GM08714 (cell line): ENCODE measurements around the gene DIS3L2.

ENCODE experiments used
- H3K4me3 ChIP-seq: fragments of 200-500 bp; sonication (Bioruptor generic); 2 replicates; pipeline ENCODE4 v1.5.1; 2014; ENCODE audit warnings: mild to moderate bottlenecking, low read length, inconsistent platforms
- ZNF274 ChIP-seq: IDR thresholded peaks from 2 replicates; pipeline ENCODE4 v1.6.1; 2012; ENCODE audit warnings: mild to moderate bottlenecking, low read depth, low read length

DIS3L2 gene

GRCh38 chr2:231996797-231997540 lies 35.5 kb downstream of the DIS3L2 start:
- no peak overlapping the region for H3K4me3 ChIP-seq
- no peak for TF ChIP-seq ZNF274

GRCh38 chr2:231998046-231998445 lies 36.5 kb downstream of the DIS3L2 start:
- no peak for TF ChIP-seq ZNF274
- no peak overlapping the region for H3K4me3 ChIP-seq

GRCh38 chr2:232000439-232000838 lies 38.9 kb downstream of the DIS3L2 start:
- TF ChIP-seq ZNF274: no peak

GRCh38 chr2:232001073-232001472 lies 39.6 kb downstream of the DIS3L2 start:
- no peak overlapping the region for H3K4me3 ChIP-seq
- TF ChIP-seq ZNF274: no peak

More at GRCh38 chr2:232000439-232000838, 38.9 kb downstream of the DIS3L2 start:
- H3K4me3 ChIP-seq: no peak overlapping the region

- no peak for TF ChIP-seq ZNF274
These were observed 44.7 kb downstream of the DIS3L2 start for GRCh38 chr2:232006253-232006652.

GRCh38 chr2:232008907-232009638 lies 47.6 kb downstream of the DIS3L2 start:
- H3K4me3 ChIP-seq: no peak overlapping the region
- TF ChIP-seq ZNF274: no peak

More at GRCh38 chr2:232006253-232006652, 44.7 kb downstream of the DIS3L2 start:
- H3K4me3 ChIP-seq: no peak overlapping the region

- H3K4me3 ChIP-seq: no peak overlapping the region
- no peak for TF ChIP-seq ZNF274
These were observed 48.2 kb downstream of the DIS3L2 start for GRCh38 chr2:232009639-232010274.

GRCh38 chr2:232013701-232014353 lies 52.3 kb downstream of the DIS3L2 start:
- no peak for TF ChIP-seq ZNF274
- no peak overlapping the region for H3K4me3 ChIP-seq

GRCh38 chr2:232014681-232015080 lies 53.2 kb downstream of the DIS3L2 start:
- H3K4me3 ChIP-seq: no peak overlapping the region
- no peak for TF ChIP-seq ZNF274

GRCh38 chr2:232018181-232018580 lies 56.7 kb downstream of the DIS3L2 start:
- no peak for TF ChIP-seq ZNF274

GRCh38 chr2:232022718-232023117 lies 61.2 kb downstream of the DIS3L2 start:
- no peak for TF ChIP-seq ZNF274
- H3K4me3 ChIP-seq: no peak overlapping the region

More at GRCh38 chr2:232018181-232018580, 56.7 kb downstream of the DIS3L2 start:
- H3K4me3 ChIP-seq: no peak overlapping the region

GRCh38 chr2:232023426-232023825 lies 61.9 kb downstream of the DIS3L2 start:
- TF ChIP-seq ZNF274: no peak

GRCh38 chr2:232024457-232024856 lies 62.9 kb downstream of the DIS3L2 start:
- no peak overlapping the region for H3K4me3 ChIP-seq
- TF ChIP-seq ZNF274: no peak

More at GRCh38 chr2:232023426-232023825, 61.9 kb downstream of the DIS3L2 start:
- H3K4me3 ChIP-seq: no peak overlapping the region

- no peak overlapping the region for H3K4me3 ChIP-seq
- no peak for TF ChIP-seq ZNF274
These were observed 65.4 kb downstream of the DIS3L2 start for GRCh38 chr2:232026910-232027309.
